HepG2 (cell line): ENCODE measurements around the gene TCFL5. TPM values are rescaled to one million over a fixed set of nuclear protein-coding genes. Genes with fewer than 3 reads are reported as not detected.

ENCODE experiments used
- FOXK2 ChIP-seq: fragments of 450-650 bp; IDR thresholded peaks from 2 replicates; pipeline ENCODE4 v1.6.1; 2016
- KLF13 ChIP-seq: sonication (generic); formaldehyde crosslinking; IDR thresholded peaks from 2 replicates; pipeline ENCODE4 v1.4.0; 2020; ENCODE audit warnings: mild to moderate bottlenecking, missing genetic modification reagents
- MAZ ChIP-seq, 2 experiments: sonication (generic) in 1 of 2; formaldehyde crosslinking in 1 of 2; IDR thresholded peaks; 2 replicates each; pipeline versions ENCODE4 v1.5.0 to v1.6.1; 2012 to 2020; ENCODE audit warnings: low read depth in 2 of 2, mild to moderate bottlenecking in 2 of 2, borderline replicate concordance in 1 of 2, improper control_type of control experiment in 1 of 2, low read length in 1 of 2, missing genetic modification reagents in 1 of 2, moderate library complexity in 1 of 2
- MBNL3 ChIP-seq: fragments of 250-450 bp; sonication (Bioruptor Pico); conservative IDR thresholded peaks from 2 replicates; pipeline ENCODE4 v1.8.0; 2022; ENCODE audit warnings: mild to moderate bottlenecking, inconsistent platforms
- RFX3 ChIP-seq: IDR thresholded peaks from 2 replicates; pipeline ENCODE4 v1.6.1; 2016; ENCODE audit warnings: missing biosample characterization, missing genetic modification reagents
- SAFB2 ChIP-seq: sonication (generic); formaldehyde crosslinking; IDR thresholded peaks from 2 replicates; pipeline ENCODE4 v1.5.1; 2020; ENCODE audit warnings: missing genetic modification reagents, low read depth, mild to moderate bottlenecking, borderline replicate concordance
- U2AF1 ChIP-seq: fragments of 200-400 bp; formaldehyde crosslinking; optimal IDR thresholded peaks from 2 replicates; pipeline ENCODE3; 2017; ENCODE audit warnings: mild to moderate bottlenecking, low read depth, low read length
- ZBTB7A ChIP-seq: sonication (generic); formaldehyde crosslinking; IDR thresholded peaks from 2 replicates; pipeline ENCODE4 v1.8.0; 2022; ENCODE audit warnings: mild to moderate bottlenecking, missing genetic modification reagents
- ZNF354B ChIP-seq: sonication (generic); formaldehyde crosslinking; IDR thresholded peaks from 2 replicates; pipeline ENCODE4 v1.8.0; 2022; ENCODE audit warnings: mild to moderate bottlenecking, missing genetic modification reagents
- ZNF547 ChIP-seq: sonication (generic); formaldehyde crosslinking; IDR thresholded peaks from 2 replicates; pipeline ENCODE4 v1.5.1; 2020; ENCODE audit warnings: mild to moderate bottlenecking, missing genetic modification reagents
- ZNF598 ChIP-seq: sonication (generic); formaldehyde crosslinking; IDR thresholded peaks from 2 replicates; pipeline ENCODE4 v1.5.1; 2020; ENCODE audit warnings: mild to moderate bottlenecking, missing genetic modification reagents, borderline replicate concordance
- ZNF615 ChIP-seq: sonication (generic); formaldehyde crosslinking; IDR thresholded peaks from 2 replicates; pipeline ENCODE4 v1.5.0; 2020; ENCODE audit warnings: mild to moderate bottlenecking, missing genetic modification reagents, borderline replicate concordance
- ZNF891 ChIP-seq: sonication (generic); formaldehyde crosslinking; IDR thresholded peaks from 2 replicates; pipeline ENCODE4 v1.5.0; 2020; ENCODE audit warnings: mild to moderate bottlenecking, missing genetic modification reagents
- polyA plus RNA-seq, 8 experiments: library from polyadenylated mRNA; depleted of rRNA in 3 of 8; stranded (reverse) in 7 of 8; unstranded in 1 of 8; fragments of >200 nt; fragmentation: Illumina TruSeq in 4 of 8; extraction: Trizol in 4 of 8; gene quantifications; 2 replicates each; pipeline versions ENCODE4 v1.2.1 to v1.2.3, GENCODE V29; 2011 to 2016; ENCODE audit warnings: low read depth in 4 of 8, missing spikeins in 1 of 8, mixed read lengths in 1 of 8; ENCODE audit not compliant: insufficient read depth in 1 of 8
- total RNA-seq, 5 experiments: library from RNA; depleted of rRNA; stranded (reverse); fragments of >200 nt; fragmentation: Illumina TruSeq; extraction: Trizol; gene quantifications; 2 replicates each; pipeline ENCODE4 v1.2.3, GENCODE V29; 2016; ENCODE audit warnings: low read depth in 1 of 5
- TF ChIP-seq, protein P1 (sequence below): sonication (generic); formaldehyde crosslinking; IDR thresholded peaks from 2 replicates; pipeline ENCODE4 v1.4.0; 2020; ENCODE audit warnings: missing genetic modification reagents
- TF ChIP-seq, protein P2 (sequence below): fragments of 450-650 bp; IDR thresholded peaks from 2 replicates; pipeline ENCODE4 v1.6.1; 2017
- TF ChIP-seq, protein P3 (sequence below), 2 experiments: sonication (generic) in 1 of 2; formaldehyde crosslinking in 1 of 2; IDR thresholded peaks; 2 replicates each; pipeline versions ENCODE4 v1.6.1 to v1.9.0; 2014 to 2022; ENCODE audit warnings: antibody characterized with exemption in 1 of 2, borderline replicate concordance in 1 of 2, inconsistent platforms in 1 of 2, low read depth in 1 of 2, missing genetic modification reagents in 1 of 2
- TF ChIP-seq, protein P4 (sequence below): sonication (generic); formaldehyde crosslinking; IDR thresholded peaks from 2 replicates; pipeline ENCODE4 v1.4.0; 2020; ENCODE audit warnings: missing genetic modification reagents

Gene TCFL5
- total and polyA plus RNA-seq, 2 of the 13 experiments (the other 11 are each of a cell fraction or from before 2014, with no cell fraction given), result 14.8 to 20.0 TPM

DNA sequence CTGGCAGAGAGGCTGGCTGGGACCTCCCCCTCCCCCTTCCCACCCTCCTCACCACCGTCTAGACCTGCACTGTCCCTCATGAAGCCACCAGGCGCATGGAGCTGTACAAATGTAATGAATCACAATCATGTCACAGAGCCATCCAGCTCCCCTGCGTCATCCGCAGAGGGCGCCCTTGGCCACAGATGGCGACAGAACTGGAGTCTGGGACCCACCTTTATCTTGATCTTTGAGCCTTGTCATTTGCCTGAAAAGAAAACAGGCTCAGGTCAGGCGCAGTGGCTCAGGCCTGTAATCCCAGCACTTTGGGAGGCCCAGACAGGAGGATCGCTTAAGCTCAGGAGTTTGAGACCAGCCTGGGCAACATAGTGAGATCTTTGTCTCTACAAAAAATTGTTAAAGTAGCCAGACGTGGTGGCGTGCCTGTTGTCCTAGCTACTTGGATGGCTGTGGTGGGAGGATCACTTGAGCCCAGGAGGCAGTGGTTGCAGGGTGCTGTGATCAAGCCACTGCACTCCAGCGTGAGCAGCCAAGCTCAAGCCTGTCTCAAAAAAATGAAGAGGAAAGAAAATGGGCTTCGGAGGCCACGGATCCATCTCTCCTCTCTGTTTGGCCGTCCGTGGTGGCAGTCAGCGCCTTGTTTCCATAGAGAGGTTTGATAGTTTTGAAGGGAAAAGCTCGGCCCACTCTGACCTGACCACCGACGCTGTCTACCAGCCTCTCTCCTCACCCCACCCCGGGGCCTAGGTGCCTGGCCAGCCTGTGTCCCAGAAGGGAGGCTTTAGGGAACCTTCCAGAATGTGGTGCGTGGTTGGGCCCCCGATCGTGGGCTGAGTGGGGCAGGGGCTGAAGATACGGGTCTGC, 38.6 kb downstream of the TCFL5 start (continued):
- TF ChIP-seq U2AF1, result no peak
- TF ChIP-seq, protein P1, sequence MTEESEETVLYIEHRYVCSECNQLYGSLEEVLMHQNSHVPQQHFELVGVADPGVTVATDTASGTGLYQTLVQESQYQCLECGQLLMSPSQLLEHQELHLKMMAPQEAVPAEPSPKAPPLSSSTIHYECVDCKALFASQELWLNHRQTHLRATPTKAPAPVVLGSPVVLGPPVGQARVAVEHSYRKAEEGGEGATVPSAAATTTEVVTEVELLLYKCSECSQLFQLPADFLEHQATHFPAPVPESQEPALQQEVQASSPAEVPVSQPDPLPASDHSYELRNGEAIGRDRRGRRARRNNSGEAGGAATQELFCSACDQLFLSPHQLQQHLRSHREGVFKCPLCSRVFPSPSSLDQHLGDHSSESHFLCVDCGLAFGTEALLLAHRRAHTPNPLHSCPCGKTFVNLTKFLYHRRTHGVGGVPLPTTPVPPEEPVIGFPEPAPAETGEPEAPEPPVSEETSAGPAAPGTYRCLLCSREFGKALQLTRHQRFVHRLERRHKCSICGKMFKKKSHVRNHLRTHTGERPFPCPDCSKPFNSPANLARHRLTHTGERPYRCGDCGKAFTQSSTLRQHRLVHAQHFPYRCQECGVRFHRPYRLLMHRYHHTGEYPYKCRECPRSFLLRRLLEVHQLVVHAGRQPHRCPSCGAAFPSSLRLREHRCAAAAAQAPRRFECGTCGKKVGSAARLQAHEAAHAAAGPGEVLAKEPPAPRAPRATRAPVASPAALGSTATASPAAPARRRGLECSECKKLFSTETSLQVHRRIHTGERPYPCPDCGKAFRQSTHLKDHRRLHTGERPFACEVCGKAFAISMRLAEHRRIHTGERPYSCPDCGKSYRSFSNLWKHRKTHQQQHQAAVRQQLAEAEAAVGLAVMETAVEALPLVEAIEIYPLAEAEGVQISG (CRISPR knock-in tag), result peak; percentile 81
- TF ChIP-seq SAFB2 (CRISPR knock-in tag), result peak; percentile 72; the same call in 1 of the 2 replicates
- TF ChIP-seq, protein P2, sequence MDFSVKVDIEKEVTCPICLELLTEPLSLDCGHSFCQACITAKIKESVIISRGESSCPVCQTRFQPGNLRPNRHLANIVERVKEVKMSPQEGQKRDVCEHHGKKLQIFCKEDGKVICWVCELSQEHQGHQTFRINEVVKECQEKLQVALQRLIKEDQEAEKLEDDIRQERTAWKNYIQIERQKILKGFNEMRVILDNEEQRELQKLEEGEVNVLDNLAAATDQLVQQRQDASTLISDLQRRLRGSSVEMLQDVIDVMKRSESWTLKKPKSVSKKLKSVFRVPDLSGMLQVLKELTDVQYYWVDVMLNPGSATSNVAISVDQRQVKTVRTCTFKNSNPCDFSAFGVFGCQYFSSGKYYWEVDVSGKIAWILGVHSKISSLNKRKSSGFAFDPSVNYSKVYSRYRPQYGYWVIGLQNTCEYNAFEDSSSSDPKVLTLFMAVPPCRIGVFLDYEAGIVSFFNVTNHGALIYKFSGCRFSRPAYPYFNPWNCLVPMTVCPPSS, result no peak
- TF ChIP-seq ZBTB7A, result peak; percentile 83
- peak; percentile 65; the same call in 1 of the 2 replicates for TF ChIP-seq ZNF547
- TF ChIP-seq RFX3, result peak; percentile 21; the same call in 1 of the 2 replicates
- no peak for TF ChIP-seq MBNL3 (CRISPR knock-in tag)
- peak; percentile 77; the same call in 1 of the 2 replicates for TF ChIP-seq FOXK2
- TF ChIP-seq MAZ (IDR thresholded peaks at IDR 0.05; ENCODE audit: borderline replicate concordance, low read depth, low read length), result 0 out of 2 replicates have a peak, but pooled peaks have one; percentile 40
- peak; percentile 45 for TF ChIP-seq MAZ (CRISPR knock-in tag; IDR thresholded peaks at IDR 0.05; ENCODE audit: low read depth)
- TF ChIP-seq ZNF891, result no peak; the same call in 1 of the 2 replicates
- TF ChIP-seq ZNF615, result 0 out of 2 replicates have a peak, but pooled peaks have one; percentile 67
- TF ChIP-seq ZNF598 (CRISPR knock-in tag), result peak; percentile 54; the same call in 1 of the 2 replicates
- TF ChIP-seq ZNF354B (CRISPR knock-in tag), result no peak
- TF ChIP-seq, protein P3, sequence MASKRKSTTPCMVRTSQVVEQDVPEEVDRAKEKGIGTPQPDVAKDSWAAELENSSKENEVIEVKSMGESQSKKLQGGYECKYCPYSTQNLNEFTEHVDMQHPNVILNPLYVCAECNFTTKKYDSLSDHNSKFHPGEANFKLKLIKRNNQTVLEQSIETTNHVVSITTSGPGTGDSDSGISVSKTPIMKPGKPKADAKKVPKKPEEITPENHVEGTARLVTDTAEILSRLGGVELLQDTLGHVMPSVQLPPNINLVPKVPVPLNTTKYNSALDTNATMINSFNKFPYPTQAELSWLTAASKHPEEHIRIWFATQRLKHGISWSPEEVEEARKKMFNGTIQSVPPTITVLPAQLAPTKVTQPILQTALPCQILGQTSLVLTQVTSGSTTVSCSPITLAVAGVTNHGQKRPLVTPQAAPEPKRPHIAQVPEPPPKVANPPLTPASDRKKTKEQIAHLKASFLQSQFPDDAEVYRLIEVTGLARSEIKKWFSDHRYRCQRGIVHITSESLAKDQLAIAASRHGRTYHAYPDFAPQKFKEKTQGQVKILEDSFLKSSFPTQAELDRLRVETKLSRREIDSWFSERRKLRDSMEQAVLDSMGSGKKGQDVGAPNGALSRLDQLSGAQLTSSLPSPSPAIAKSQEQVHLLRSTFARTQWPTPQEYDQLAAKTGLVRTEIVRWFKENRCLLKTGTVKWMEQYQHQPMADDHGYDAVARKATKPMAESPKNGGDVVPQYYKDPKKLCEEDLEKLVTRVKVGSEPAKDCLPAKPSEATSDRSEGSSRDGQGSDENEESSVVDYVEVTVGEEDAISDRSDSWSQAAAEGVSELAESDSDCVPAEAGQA (IDR thresholded peaks at IDR 0.05; ENCODE audit: low read depth), result no peak; the same call in 1 of the 2 replicates
- TF ChIP-seq, protein P3 (CRISPR knock-in tag; IDR thresholded peaks at IDR 0.05; ENCODE audit: borderline replicate concordance), result no peak
- TF ChIP-seq, protein P4, sequence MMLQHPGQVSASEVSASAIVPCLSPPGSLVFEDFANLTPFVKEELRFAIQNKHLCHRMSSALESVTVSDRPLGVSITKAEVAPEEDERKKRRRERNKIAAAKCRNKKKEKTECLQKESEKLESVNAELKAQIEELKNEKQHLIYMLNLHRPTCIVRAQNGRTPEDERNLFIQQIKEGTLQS (CRISPR knock-in tag), result no peak
- TF ChIP-seq KLF13, result no peak
